ENCODE results near the gene ZSWIM7.
A peak's percentile ranks its signal among the peaks of the same experiment; 100 is the strongest.

- TF ChIP-seq POLR2A (IDR thresholded peaks at IDR 0.05) (no peak), CTCF (IDR thresholded peaks at IDR 0.05) (peak in 1 of 6 experiments; percentile 35), POLR2AphosphoS5 (IDR thresholded peaks at IDR 0.05) (no peak)
Observed at GRCh38 chr17:16027708-16028584, 28.4 kb upstream of the ZSWIM7 start.

Data from upper lobe of left lung (tissue), 4 donors.